ENCODE data around the gene CEMIP. TPM values are rescaled to one million over a fixed set of nuclear protein-coding genes. Genes with fewer than 3 reads are reported as not detected.

The CEMIP gene
- total and polyA plus RNA-seq, 2 of the 8 experiments (the other 6 are each of a cell fraction or from before 2014, with no cell fraction given): 0.11 to 0.60 TPM

- TF ChIP-seq CHD7 (IDR thresholded peaks at IDR 0.05; ENCODE audit: insufficient replicate concordance, low read length) (no peak), POU5F1 (IDR thresholded peaks at IDR 0.05; ENCODE audit: low read depth, low read length) (no peak), RXRA (IDR thresholded peaks at IDR 0.05; ENCODE audit: insufficient read depth, low read depth, low read length) (no peak), RNF2 (IDR thresholded peaks at IDR 0.05; ENCODE audit: borderline replicate concordance, low read depth, low read length, missing control alignments, poor library complexity, severe bottlenecking) (no peak)
Measured at GRCh38 chr15:80791004-80791403, 11.8 kb downstream of the CEMIP start (continued).
